Esophagus muscularis mucosa (tissue), 4 donors: ENCODE data around the gene SNURF. TPM values are rescaled to one million over a fixed set of nuclear protein-coding genes. Genes with fewer than 3 reads are reported as not detected.
"Not testable (repeated sequence)": the region's sequence is repeated elsewhere in the genome, so short reads cannot be mapped to it uniquely, and the experiment has no call there.

Source experiments
- DNase-seq: peaks from one replicate; pipeline ENCODE4 v3.0.0-alpha.2; 2017; ENCODE audit errors: extremely low spot score
- H3K27ac ChIP-seq, 4 donors: fragments of 200-600 bp; sonication (generic); replicated peaks in 1 of 4; 1 replicate in 3 of 4; 2 replicates in 1 of 4; pipeline ENCODE4 v1.5.1; 2016 to 2019; ENCODE audit warnings: mild to moderate bottlenecking in 1 of 4
- H3K27me3 ChIP-seq, 4 donors: fragments of 200-600 bp; sonication (generic); one replicate each; pipeline versions ENCODE4 v1.5.1 to v1.6.0; 2016 to 2019
- H3K36me3 ChIP-seq, 4 donors: fragments of 200-600 bp; sonication (generic); one replicate each; pipeline ENCODE4 v1.5.1; 2016 to 2019
- H3K4me1 ChIP-seq, 4 donors: fragments of 200-600 bp; sonication (generic); one replicate each; pipeline ENCODE4 v1.5.1; 2016 to 2019
- H3K4me3 ChIP-seq, 4 donors: fragments of 200-600 bp; sonication (generic); 1 replicate in 2 of 4; 2 replicates in 2 of 4; pipeline ENCODE4 v1.5.1; 2016 to 2019; ENCODE audit warnings: mild to moderate bottlenecking in 4 of 4, moderate library complexity in 1 of 4
- H3K9me3 ChIP-seq, 4 donors: fragments of 200-600 bp; sonication (generic); 1 replicate in 3 of 4; 2 replicates in 1 of 4; pipeline ENCODE4 v1.5.1; 2016 to 2019
- EP300 ChIP-seq: sonication (generic); formaldehyde crosslinking; IDR thresholded peaks from one replicate; pipeline ENCODE4 v1.6.1; 2017; ENCODE audit warnings: antibody characterized with exemption
- POLR2A ChIP-seq: fragments of 450-650 bp; IDR thresholded peaks from one replicate; pipeline ENCODE4 v1.6.1; 2017; ENCODE audit warnings: antibody characterized with exemption, moderate library complexity, mild to moderate bottlenecking, low read depth
- POLR2AphosphoS5 ChIP-seq, 2 donors: sonication (generic); formaldehyde crosslinking; IDR thresholded peaks; one replicate each; pipeline ENCODE4 v1.6.1; 2017; ENCODE audit warnings: antibody characterized with exemption in 2 of 2
- WGBS: methylation state at CpG from one replicate; pipeline ENCODE4 v1.1.5; 2018; 5-methylcytosine and 5-hydroxymethylcytosine counted together
- intact Hi-C: fragments of 100-400 bp; cut with DNase I; formaldehyde crosslinking; loops from one replicate; pipeline ENCODE4 v1.15.1; 2023
- total RNA-seq, 4 donors: library from RNA; depleted of rRNA; stranded (reverse); fragments of >200 nt; gene quantifications; one replicate each; pipeline versions ENCODE4 v1.1.0 to v1.2.1, GENCODE V29; 2016
- TF ChIP-seq, protein P1 (sequence below), 3 experiments: fragments of 200-600 bp in 2 of 3; fragments of 450-650 bp in 1 of 3; sonication (generic) in 2 of 3; IDR thresholded peaks; one replicate each; pipeline ENCODE4 v1.5.1; 2017 to 2019; ENCODE audit warnings: antibody characterized with exemption in 3 of 3, mild to moderate bottlenecking in 2 of 3, moderate library complexity in 1 of 3

Gene SNURF
- total RNA-seq, 4 donors from 2014 or later, result 1.9 to 8.3 (median 5.5) TPM

GRCh38 chr15:24971052-24971451 is 16.3 kb downstream of the SNURF start:
- TF ChIP-seq, protein P1, sequence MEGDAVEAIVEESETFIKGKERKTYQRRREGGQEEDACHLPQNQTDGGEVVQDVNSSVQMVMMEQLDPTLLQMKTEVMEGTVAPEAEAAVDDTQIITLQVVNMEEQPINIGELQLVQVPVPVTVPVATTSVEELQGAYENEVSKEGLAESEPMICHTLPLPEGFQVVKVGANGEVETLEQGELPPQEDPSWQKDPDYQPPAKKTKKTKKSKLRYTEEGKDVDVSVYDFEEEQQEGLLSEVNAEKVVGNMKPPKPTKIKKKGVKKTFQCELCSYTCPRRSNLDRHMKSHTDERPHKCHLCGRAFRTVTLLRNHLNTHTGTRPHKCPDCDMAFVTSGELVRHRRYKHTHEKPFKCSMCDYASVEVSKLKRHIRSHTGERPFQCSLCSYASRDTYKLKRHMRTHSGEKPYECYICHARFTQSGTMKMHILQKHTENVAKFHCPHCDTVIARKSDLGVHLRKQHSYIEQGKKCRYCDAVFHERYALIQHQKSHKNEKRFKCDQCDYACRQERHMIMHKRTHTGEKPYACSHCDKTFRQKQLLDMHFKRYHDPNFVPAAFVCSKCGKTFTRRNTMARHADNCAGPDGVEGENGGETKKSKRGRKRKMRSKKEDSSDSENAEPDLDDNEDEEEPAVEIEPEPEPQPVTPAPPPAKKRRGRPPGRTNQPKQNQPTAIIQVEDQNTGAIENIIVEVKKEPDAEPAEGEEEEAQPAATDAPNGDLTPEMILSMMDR (IDR thresholded peaks at IDR 0.05), result no peak
- TF ChIP-seq POLR2A (no peak), POLR2AphosphoS5 (IDR thresholded peaks at IDR 0.05) (no peak), EP300 (no peak)
- no peak for DNase-seq
- intact Hi-C loops, result loop anchor here (10.0 kb wide), 1 partner anchor 124 kb away; no protein-coding TSS in a partner anchor
- peaks cover 0 to 15% (median 0%) of the 10 kb centered on the region in 4 donors for H3K9me3 ChIP-seq
- H3K4me3 ChIP-seq, result no peak overlapping the region
- H3K27ac ChIP-seq, result no peak overlapping the region
- WGBS, result 85% methylated on average over 3 of the region's 3 CpGs
- H3K36me3 ChIP-seq, result peaks cover 21 to 83% (median 59%) of the 10 kb centered on the region in 4 donors
- no peaks in the 10 kb centered on the region for H3K4me1 ChIP-seq
- H3K27me3 ChIP-seq, result no peaks in the 10 kb centered on the region

DNA sequence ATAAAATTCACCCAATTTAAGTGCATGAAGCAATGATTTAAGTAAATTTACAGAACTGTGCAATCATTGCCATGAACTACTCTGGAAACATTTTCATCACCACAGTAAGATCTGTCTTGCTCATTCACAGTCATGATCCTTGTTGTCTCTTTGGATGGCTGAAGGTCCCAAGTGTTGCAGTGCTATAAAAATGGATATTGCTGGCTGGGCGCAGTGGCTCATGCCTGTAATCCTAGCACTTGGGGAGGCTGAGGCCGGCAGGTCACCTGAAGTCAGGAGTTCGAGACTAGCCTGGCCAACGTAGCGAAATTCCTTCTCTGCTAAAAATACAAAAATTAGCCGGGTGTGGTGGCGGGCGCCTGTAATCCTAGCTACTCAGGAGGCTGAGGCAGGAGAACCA is 17.0 kb downstream of the SNURF start:
- peaks cover 0 to 14% (median 0%) of the 10 kb centered on the region in 4 donors for H3K9me3 ChIP-seq
- intact Hi-C loops, result loop anchor here (10.0 kb wide), 1 partner anchor 123 kb away; no protein-coding TSS in a partner anchor
- no peaks in the 10 kb centered on the region for H3K27me3 ChIP-seq
- peaks cover 27 to 83% (median 60%) of the 10 kb centered on the region in 4 donors for H3K36me3 ChIP-seq
- DNase-seq, result no peak
- 98% methylated on average over 8 of the region's 8 CpGs for WGBS
- H3K27ac ChIP-seq, result no peak overlapping the region
- H3K4me3 ChIP-seq, result no peak overlapping the region
- H3K4me1 ChIP-seq, result no peaks in the 10 kb centered on the region
- TF ChIP-seq EP300 (no peak), POLR2A (no peak), POLR2AphosphoS5 (IDR thresholded peaks at IDR 0.05) (no peak)
- TF ChIP-seq, protein P1 (IDR thresholded peaks at IDR 0.05), result no peak

DNA sequence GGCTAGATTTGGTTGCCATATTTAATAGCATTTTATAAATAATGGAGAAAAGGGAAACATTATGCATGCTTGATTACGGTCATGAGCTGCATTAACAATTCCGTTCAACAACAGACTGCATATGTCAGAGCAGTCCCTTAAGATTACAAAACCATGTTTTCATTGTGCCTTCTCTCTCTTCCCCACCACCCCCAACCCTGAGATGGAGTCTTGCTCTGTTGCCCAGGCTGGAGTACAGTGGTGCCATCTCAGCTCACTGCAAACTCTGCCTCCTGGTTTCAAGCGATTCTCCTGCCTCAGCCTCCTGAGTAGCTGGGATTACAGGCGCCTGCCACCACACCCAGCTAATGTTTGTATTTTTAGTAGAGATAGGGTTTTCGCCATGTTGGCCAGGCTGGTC is 17.9 kb downstream of the SNURF start:
- intact Hi-C loops, result loop anchor here (10.0 kb wide), 1 partner anchor 122 kb away; no protein-coding TSS in a partner anchor

DNA sequence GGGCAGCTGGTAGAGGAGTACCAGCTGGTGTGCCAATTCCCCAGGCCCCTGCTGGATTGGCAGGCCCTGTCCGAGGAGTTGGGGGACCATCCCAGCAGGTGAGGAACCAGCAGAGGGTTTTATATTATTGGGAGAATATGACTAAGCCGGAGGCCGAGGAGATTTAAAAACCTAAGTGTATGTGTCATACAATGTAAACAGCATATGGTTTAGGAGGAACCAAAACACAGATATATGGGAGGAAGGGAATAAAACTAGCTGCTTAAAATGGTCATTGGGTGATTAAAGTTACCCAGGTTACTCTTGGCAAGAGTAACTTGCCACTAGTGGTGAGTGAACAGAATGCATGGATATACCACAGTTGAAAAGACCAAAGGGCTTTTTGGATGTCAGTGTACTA is 22.1 kb downstream of the SNURF start:
- peaks cover 0 to 17% (median 1%) of the 10 kb centered on the region in 4 donors for H3K9me3 ChIP-seq
- peaks cover 64 to 92% (median 79%) of the 10 kb centered on the region in 4 donors for H3K36me3 ChIP-seq

More for the DNA sequence above, 17.9 kb downstream of the SNURF start:
- peaks cover 36 to 83% (median 62%) of the 10 kb centered on the region in 4 donors for H3K36me3 ChIP-seq
- not testable (repeated sequence) for H3K4me3 ChIP-seq, H3K4me1 ChIP-seq, H3K27me3 ChIP-seq, DNase-seq, H3K27ac ChIP-seq, H3K9me3 ChIP-seq
- 93% methylated on average over 5 of the region's 5 CpGs for WGBS

GRCh38 chr15:24977686-24978085 is 22.9 kb downstream of the SNURF start:
- no peaks in the 10 kb centered on the region for H3K27me3 ChIP-seq
- no peak for DNase-seq
- H3K36me3 ChIP-seq, result peaks cover 71 to 97% (median 85%) of the 10 kb centered on the region in 4 donors
- no peak overlapping the region for H3K27ac ChIP-seq
- peaks cover 0 to 23% (median 1%) of the 10 kb centered on the region in 4 donors for H3K9me3 ChIP-seq
- 86% methylated on average over 9 of the region's 9 CpGs for WGBS
- TF ChIP-seq, protein P1 (IDR thresholded peaks at IDR 0.05), result no peak
- TF ChIP-seq EP300 (no peak), POLR2A (no peak), POLR2AphosphoS5 (IDR thresholded peaks at IDR 0.05) (no peak)
- intact Hi-C loops, result loop anchor here (10.0 kb wide), 1 partner anchor 117 kb away; no protein-coding TSS in a partner anchor
- peaks cover 0 to under 1% (median 0%) of the 10 kb centered on the region in 4 donors for H3K4me1 ChIP-seq
- H3K4me3 ChIP-seq, result no peak overlapping the region

More for the DNA sequence above, 22.1 kb downstream of the SNURF start:
- 86% methylated on average over 3 of the region's 3 CpGs for WGBS
- intact Hi-C loops, result loop anchor here (10.0 kb wide), 1 partner anchor 118 kb away; no protein-coding TSS in a partner anchor
- Histone ChIP-seq H3K4me3 (no peak overlapping the region), H3K27me3 (no peaks in the 10 kb centered on the region), H3K27ac (no peak overlapping the region), H3K4me1 (no peaks in the 10 kb centered on the region)
- DNase-seq, result no peak
- TF ChIP-seq POLR2AphosphoS5 (IDR thresholded peaks at IDR 0.05), result no peak
- TF ChIP-seq POLR2A, result no peak
- TF ChIP-seq, protein P1 (IDR thresholded peaks at IDR 0.05), result no peak
- no peak for TF ChIP-seq EP300
